ENCODE results near the gene DUS2.

DNA sequence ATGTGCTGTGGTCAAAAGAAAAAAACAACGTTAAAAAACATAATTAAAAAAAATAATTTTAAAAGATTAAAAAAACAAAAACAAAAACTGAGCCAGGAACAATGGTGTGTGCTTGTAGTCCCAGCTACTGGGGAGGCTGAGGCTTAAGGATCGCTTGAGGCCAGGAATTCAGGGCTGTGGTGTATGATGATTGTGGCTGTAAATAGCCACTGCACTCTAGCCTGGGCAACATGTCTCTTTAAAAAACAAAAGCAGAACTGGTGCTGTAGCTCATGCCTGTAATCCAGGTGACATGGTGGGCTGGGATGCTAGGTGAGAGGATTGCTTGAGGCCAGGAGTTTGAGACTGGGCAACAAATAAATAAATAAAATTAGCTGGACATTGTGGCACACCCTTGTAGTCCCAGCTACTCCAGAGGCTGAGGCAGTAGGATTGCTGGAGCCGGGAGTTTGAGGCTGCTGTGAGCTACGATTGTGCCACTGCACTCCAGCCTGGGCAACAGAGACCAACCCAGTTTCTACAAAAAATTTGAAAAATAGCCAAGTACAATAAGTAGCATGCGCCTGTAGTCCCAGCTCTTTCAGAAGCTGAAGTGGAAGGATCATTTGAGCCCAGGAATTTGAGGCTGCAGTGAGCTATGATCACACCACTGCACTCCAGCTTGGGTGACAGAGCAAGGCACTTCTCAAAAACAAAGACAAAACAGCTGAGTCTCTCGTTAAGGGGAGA is 105.7 kb downstream of the DUS2 start:
- TF ChIP-seq, protein P1, sequence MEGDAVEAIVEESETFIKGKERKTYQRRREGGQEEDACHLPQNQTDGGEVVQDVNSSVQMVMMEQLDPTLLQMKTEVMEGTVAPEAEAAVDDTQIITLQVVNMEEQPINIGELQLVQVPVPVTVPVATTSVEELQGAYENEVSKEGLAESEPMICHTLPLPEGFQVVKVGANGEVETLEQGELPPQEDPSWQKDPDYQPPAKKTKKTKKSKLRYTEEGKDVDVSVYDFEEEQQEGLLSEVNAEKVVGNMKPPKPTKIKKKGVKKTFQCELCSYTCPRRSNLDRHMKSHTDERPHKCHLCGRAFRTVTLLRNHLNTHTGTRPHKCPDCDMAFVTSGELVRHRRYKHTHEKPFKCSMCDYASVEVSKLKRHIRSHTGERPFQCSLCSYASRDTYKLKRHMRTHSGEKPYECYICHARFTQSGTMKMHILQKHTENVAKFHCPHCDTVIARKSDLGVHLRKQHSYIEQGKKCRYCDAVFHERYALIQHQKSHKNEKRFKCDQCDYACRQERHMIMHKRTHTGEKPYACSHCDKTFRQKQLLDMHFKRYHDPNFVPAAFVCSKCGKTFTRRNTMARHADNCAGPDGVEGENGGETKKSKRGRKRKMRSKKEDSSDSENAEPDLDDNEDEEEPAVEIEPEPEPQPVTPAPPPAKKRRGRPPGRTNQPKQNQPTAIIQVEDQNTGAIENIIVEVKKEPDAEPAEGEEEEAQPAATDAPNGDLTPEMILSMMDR (IDR thresholded peaks at IDR 0.05), result no peak
- no peak for TF ChIP-seq EP300 (IDR thresholded peaks at IDR 0.05)

Measured in ovary (tissue), 3 donors.